ENCODE measurements around the gene CRYGC.

DNA sequence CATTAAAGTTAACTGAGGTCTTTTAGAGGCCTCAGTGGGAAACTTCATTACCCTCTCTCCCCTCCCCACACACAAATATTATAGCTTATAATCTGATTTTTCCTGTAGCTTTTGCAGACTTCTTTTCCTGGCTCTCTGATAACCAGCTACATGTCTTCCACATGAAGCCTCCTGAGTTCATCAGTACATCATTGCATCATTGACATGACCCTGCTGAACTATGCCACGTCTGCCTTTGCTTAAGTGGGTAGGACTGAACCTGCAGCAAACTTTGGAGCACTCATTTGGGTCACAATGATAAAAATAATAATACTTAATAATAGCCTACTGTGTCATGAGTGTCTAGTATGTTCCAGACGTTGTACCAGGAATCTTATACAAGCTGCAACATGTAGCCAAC, 26.8 kb upstream of the CRYGC start:
- TF ChIP-seq, protein P1, sequence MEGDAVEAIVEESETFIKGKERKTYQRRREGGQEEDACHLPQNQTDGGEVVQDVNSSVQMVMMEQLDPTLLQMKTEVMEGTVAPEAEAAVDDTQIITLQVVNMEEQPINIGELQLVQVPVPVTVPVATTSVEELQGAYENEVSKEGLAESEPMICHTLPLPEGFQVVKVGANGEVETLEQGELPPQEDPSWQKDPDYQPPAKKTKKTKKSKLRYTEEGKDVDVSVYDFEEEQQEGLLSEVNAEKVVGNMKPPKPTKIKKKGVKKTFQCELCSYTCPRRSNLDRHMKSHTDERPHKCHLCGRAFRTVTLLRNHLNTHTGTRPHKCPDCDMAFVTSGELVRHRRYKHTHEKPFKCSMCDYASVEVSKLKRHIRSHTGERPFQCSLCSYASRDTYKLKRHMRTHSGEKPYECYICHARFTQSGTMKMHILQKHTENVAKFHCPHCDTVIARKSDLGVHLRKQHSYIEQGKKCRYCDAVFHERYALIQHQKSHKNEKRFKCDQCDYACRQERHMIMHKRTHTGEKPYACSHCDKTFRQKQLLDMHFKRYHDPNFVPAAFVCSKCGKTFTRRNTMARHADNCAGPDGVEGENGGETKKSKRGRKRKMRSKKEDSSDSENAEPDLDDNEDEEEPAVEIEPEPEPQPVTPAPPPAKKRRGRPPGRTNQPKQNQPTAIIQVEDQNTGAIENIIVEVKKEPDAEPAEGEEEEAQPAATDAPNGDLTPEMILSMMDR (IDR thresholded peaks at IDR 0.05), result no peak
- no peak for TF ChIP-seq POLR2A (IDR thresholded peaks at IDR 0.05)
- no peak for TF ChIP-seq EP300 (IDR thresholded peaks at IDR 0.05)

Measured in tibial nerve (tissue), 4 donors.